ENCODE results near the gene PSD.

PSD gene

GRCh38 chr10:102461187-102462054, 42.8 kb upstream of the PSD start:
- Histone ChIP-seq H3K9me2 (replicated peaks; ENCODE audit: control insufficient read depth, low read length) (no peaks in the 10 kb centered on the region), H3K27me3 (ENCODE audit: control insufficient read depth, low read length) (no peaks in the 10 kb centered on the region), H3K9me3 (ENCODE audit: control insufficient read depth, insufficient read depth, low read length) (no peaks in the 10 kb centered on the region), H4K20me1 (ENCODE audit: control insufficient read depth, insufficient read depth, low read depth, low read length) (no peaks in the 10 kb centered on the region), H3K4me3 (ENCODE audit: low read length) (peak overlapping the region; percentile 88), H3K4me2 (ENCODE audit: low read length) (peak overlapping the region; percentile 83), H3K36me3 (ENCODE audit: control insufficient read depth, low read length) (peaks cover 7% of the 10 kb centered on the region; the same call in 1 of the 2 replicates), H3K4me1 (ENCODE audit: control insufficient read depth, low read length) (peaks cover 35% of the 10 kb centered on the region), H3F3A (ENCODE audit: control insufficient read depth, insufficient read depth) (peaks cover 7% of the 10 kb centered on the region; the same call in 1 of the 2 replicates), H3K79me2 (ENCODE audit: control insufficient read depth, low read length) (peaks cover 46% of the 10 kb centered on the region), H3K27ac (ENCODE audit: low read depth, low read length) (peak overlapping the region; percentile 75)
- TF ChIP-seq CTCF (IDR thresholded peaks at IDR 0.05; ENCODE audit: low read depth, low read length, poor library complexity, severe bottlenecking) (no peak), EZH2phosphoT487 (IDR thresholded peaks at IDR 0.05; ENCODE audit: borderline replicate concordance, low read length) (no peak)

GRCh38 chr10:102460836-102461186, 42.2 kb upstream of the PSD start:
- peaks cover 12% of the 10 kb centered on the region for H3F3A ChIP-seq (ENCODE audit: control insufficient read depth, insufficient read depth)
- H3K27ac ChIP-seq (ENCODE audit: low read depth, low read length), result no peak overlapping the region
- H3K4me3 ChIP-seq (ENCODE audit: low read length), result peak overlapping the region; percentile 88
- no peaks in the 10 kb centered on the region for H3K27me3 ChIP-seq (ENCODE audit: control insufficient read depth, low read length)
- peak overlapping the region; percentile 83 for H3K4me2 ChIP-seq (ENCODE audit: low read length)
- H3K9me3 ChIP-seq (ENCODE audit: control insufficient read depth, insufficient read depth, low read length), result no peaks in the 10 kb centered on the region
- H3K36me3 ChIP-seq (ENCODE audit: control insufficient read depth, low read length), result peaks cover 13% of the 10 kb centered on the region
- no peaks in the 10 kb centered on the region for H4K20me1 ChIP-seq (ENCODE audit: control insufficient read depth, insufficient read depth, low read depth, low read length)
- peaks cover 42% of the 10 kb centered on the region for H3K79me2 ChIP-seq (ENCODE audit: control insufficient read depth, low read length)
- peaks cover 35% of the 10 kb centered on the region for H3K4me1 ChIP-seq (ENCODE audit: control insufficient read depth, low read length)
- no peaks in the 10 kb centered on the region for H3K9me2 ChIP-seq (replicated peaks; ENCODE audit: control insufficient read depth, low read length)
- TF ChIP-seq CTCF (IDR thresholded peaks at IDR 0.05; ENCODE audit: low read depth, low read length, poor library complexity, severe bottlenecking), result no peak
- TF ChIP-seq EZH2phosphoT487 (IDR thresholded peaks at IDR 0.05; ENCODE audit: borderline replicate concordance, low read length), result no peak

- H3K27ac ChIP-seq (ENCODE audit: low read depth, low read length), result no peak overlapping the region
- H3K9me2 ChIP-seq (replicated peaks; ENCODE audit: control insufficient read depth, low read length), result no peaks in the 10 kb centered on the region
- peaks cover 16% of the 10 kb centered on the region for H3K36me3 ChIP-seq (ENCODE audit: control insufficient read depth, low read length)
- no peak overlapping the region for H3K4me3 ChIP-seq (ENCODE audit: low read length)
- H4K20me1 ChIP-seq (ENCODE audit: control insufficient read depth, insufficient read depth, low read depth, low read length), result no peaks in the 10 kb centered on the region
- no peaks in the 10 kb centered on the region for H3K27me3 ChIP-seq (ENCODE audit: control insufficient read depth, low read length)
- H3K4me1 ChIP-seq (ENCODE audit: control insufficient read depth, low read length), result peaks cover 30% of the 10 kb centered on the region
- TF ChIP-seq EZH2phosphoT487 (IDR thresholded peaks at IDR 0.05; ENCODE audit: borderline replicate concordance, low read length) (no peak), CTCF (IDR thresholded peaks at IDR 0.05; ENCODE audit: low read depth, low read length, poor library complexity, severe bottlenecking) (no peak)
- peaks cover 23% of the 10 kb centered on the region for H3K79me2 ChIP-seq (ENCODE audit: control insufficient read depth, low read length)
- H3F3A ChIP-seq (ENCODE audit: control insufficient read depth, insufficient read depth), result peaks cover 17% of the 10 kb centered on the region
- H3K4me2 ChIP-seq (ENCODE audit: low read length), result no peak overlapping the region
- no peaks in the 10 kb centered on the region for H3K9me3 ChIP-seq (ENCODE audit: control insufficient read depth, insufficient read depth, low read length)
Measured at GRCh38 chr10:102458656-102459055, 40.1 kb upstream of the PSD start.

Data from DOHH2 (cell line).